ENCODE measurements around the gene DZANK1. TPM values are rescaled to one million over a fixed set of nuclear protein-coding genes. Genes with fewer than 3 reads are reported as not detected.
"Not testable (repeated sequence)": the region's sequence is repeated elsewhere in the genome, so short reads cannot be mapped to it uniquely, and the experiment has no call there.

Gene DZANK1
- total and polyA plus RNA-seq, 8 donors: 2.0 to 10.8 (median 8.3) TPM

- no peak overlapping the region for H3K27ac ChIP-seq
- DNase-seq (no peak), ATAC-seq (no peak)
- H3K4me1 ChIP-seq: no peaks in the 10 kb centered on the region
- H3K27me3 ChIP-seq: no peaks in the 10 kb centered on the region
- no peaks in the 10 kb centered on the region for H3K36me3 ChIP-seq
- intact Hi-C loops (cut with DNase I): no loop called here
- TF ChIP-seq CTCF (IDR thresholded peaks at IDR 0.05): no peak
- no peaks in the 10 kb centered on the region for H3K9me3 ChIP-seq
- no peak overlapping the region for H3K4me3 ChIP-seq
These were observed 107.0 kb downstream of the DZANK1 start for GRCh38 chr20:18359854-18360253.

GRCh38 chr20:18349749-18350148 is 117.1 kb downstream of the DZANK1 start:
- ATAC-seq; H3K4me1 ChIP-seq; H3K4me3 ChIP-seq; DNase-seq; H3K9me3 ChIP-seq; intact Hi-C loops (cut with DNase I); H3K36me3 ChIP-seq; H3K27ac ChIP-seq; H3K27me3 ChIP-seq: not testable (repeated sequence)

Small RNA genes within 50 kb of the gene (microRNA-seq; reads per million reads assigned to microRNA genes)
- 0.14 to 0.34 reads per million in 2 donors for gene MIR3192

Other genes starting within 250 kb of the DZANK1 start
- 10 to 100 TPM; 10.4 to 11.0 TPM for gene ZNF133, start 178.5 kb downstream of the DZANK1 start, total RNA-seq
- 10 to 100 TPM; 30.8 to 38.3 (median 33.2) TPM for gene ZNF133, start 178.5 kb downstream of the DZANK1 start, polyA plus RNA-seq (ENCODE audit: insufficient read length in 6 of 6)
- gene POLR3F, start 360 bp upstream of the DZANK1 start, total RNA-seq: 1 to 10 TPM; 8.0 to 8.8 TPM
- gene POLR3F, start 360 bp upstream of the DZANK1 start, polyA plus RNA-seq (ENCODE audit: insufficient read length in 6 of 6): 10 to 100 TPM; 17.0 to 21.7 (median 18.9) TPM
- 10 to 100 TPM; 17.5 to 22.4 TPM for gene RBBP9, start 30.2 kb upstream of the DZANK1 start, total RNA-seq
- 10 to 100 TPM; 31.8 to 37.2 (median 33.5) TPM for gene RBBP9, start 30.2 kb upstream of the DZANK1 start, polyA plus RNA-seq (ENCODE audit: insufficient read length in 6 of 6)
- 10 to 100 TPM; 72.0 to 93.6 TPM for gene SEC23B, start 40.9 kb upstream of the DZANK1 start, total RNA-seq
- 10 to 100 TPM; 42.0 to 51.6 (median 44.5) TPM for gene SEC23B, start 40.9 kb upstream of the DZANK1 start, polyA plus RNA-seq (ENCODE audit: insufficient read length in 6 of 6)
- 10 to 100 TPM; 46.8 to 53.2 TPM for gene SMIM26, start 100.4 kb upstream of the DZANK1 start, total RNA-seq
- gene SMIM26, start 100.4 kb upstream of the DZANK1 start, polyA plus RNA-seq (ENCODE audit: insufficient read length in 6 of 6): 10 to 100 TPM; 62.8 to 78.3 (median 71.5) TPM
- 10 to 100 TPM; 14.8 to 25.4 TPM for gene DTD1, start 121.0 kb upstream of the DZANK1 start, total RNA-seq
- 10 to 100 TPM; 21.6 to 27.5 (median 26.0) TPM for gene DTD1, start 121.0 kb upstream of the DZANK1 start, polyA plus RNA-seq (ENCODE audit: insufficient read length in 6 of 6)